H1 (cell line): Measurements from ENCODE around the gene CTDP1.

ENCODE experiments used
- ATF2 ChIP-seq: IDR thresholded peaks from 2 replicates; pipeline ENCODE4 v1.6.1; 2012; ENCODE audit warnings: low read length, inconsistent platforms
- CTCF ChIP-seq, 3 experiments: IDR thresholded peaks; 1 replicate in 2 of 3; 2 replicates in 1 of 3; pipeline versions ENCODE4 v1.5.1 to v1.6.1; 2011; ENCODE audit warnings: low read length in 3 of 3, mild to moderate bottlenecking in 3 of 3, inconsistent platforms in 2 of 3, low read depth in 1 of 3, moderate library complexity in 1 of 3; ENCODE audit not compliant: insufficient read depth in 1 of 3; ENCODE audit errors: control extremely low read depth in 1 of 3
- EP300 ChIP-seq, 2 experiments: IDR thresholded peaks; 1 replicate in 1 of 2; 2 replicates in 1 of 2; pipeline ENCODE4 v1.6.1; 2011 to 2012; ENCODE audit warnings: low read depth in 2 of 2, low read length in 2 of 2, mild to moderate bottlenecking in 2 of 2, borderline replicate concordance in 1 of 2, inconsistent platforms in 1 of 2, moderate library complexity in 1 of 2
- HDAC6 ChIP-seq: IDR thresholded peaks from one replicate; pipeline ENCODE4 v1.7.1; 2012; ENCODE audit warnings: low read depth, mild to moderate bottlenecking, inconsistent platforms, low read length, moderate library complexity
- KDM5A ChIP-seq: fragments of 200-600 bp; IDR thresholded peaks from 2 replicates; pipeline ENCODE4 v1.7.1; 2012; ENCODE audit warnings: mild to moderate bottlenecking, low read length, inconsistent platforms, mixed read lengths
- MAX ChIP-seq: IDR thresholded peaks from 2 replicates; pipeline ENCODE4 v1.6.1; 2012; ENCODE audit warnings: inconsistent platforms
- NRF1 ChIP-seq: IDR thresholded peaks from 2 replicates; pipeline ENCODE4 v1.6.1; 2011; ENCODE audit warnings: mild to moderate bottlenecking, low read depth, low read length, improper control_type of control experiment
- POLR2A ChIP-seq, 2 experiments: IDR thresholded peaks; 1 replicate in 1 of 2; 2 replicates in 1 of 2; pipeline ENCODE4 v1.6.1; 2011; ENCODE audit warnings: low read depth in 2 of 2, low read length in 2 of 2, mild to moderate bottlenecking in 2 of 2; ENCODE audit errors: control extremely low read depth in 1 of 2
- POLR2AphosphoS5 ChIP-seq: IDR thresholded peaks from 2 replicates; pipeline ENCODE4 v1.6.1; 2011; ENCODE audit warnings: low read depth, low read length
- SP1 ChIP-seq: IDR thresholded peaks from 2 replicates; pipeline ENCODE4 v1.6.1; 2011; ENCODE audit warnings: low read depth, low read length
- SUZ12 ChIP-seq: fragments of 200-600 bp; sonication (generic); IDR thresholded peaks from 2 replicates; pipeline ENCODE4 v1.6.1; 2012; ENCODE audit warnings: mild to moderate bottlenecking, inconsistent platforms, low read length, moderate library complexity, mixed read lengths
- TAF1 ChIP-seq: IDR thresholded peaks from 2 replicates; pipeline ENCODE4 v1.6.1; 2011; ENCODE audit warnings: mild to moderate bottlenecking, low read depth, low read length
- TBP ChIP-seq: IDR thresholded peaks from 2 replicates; pipeline ENCODE4 v1.6.1; 2011; ENCODE audit warnings: low read depth, low read length, improper control_type of control experiment
- TCF12 ChIP-seq: IDR thresholded peaks from 2 replicates; pipeline ENCODE4 v1.6.1; 2011; ENCODE audit warnings: low read depth, mild to moderate bottlenecking, low read length

- no peak for TF ChIP-seq POLR2A (IDR thresholded peaks at IDR 0.05; ENCODE audit: control extremely low read depth in 1 of 2, low read depth in 2 of 2, low read length in 2 of 2)
- TF ChIP-seq NRF1 = no peak
- TF ChIP-seq SP1 = no peak
- TF ChIP-seq ATF2 = no peak
- no peak for TF ChIP-seq KDM5A
- TF ChIP-seq MAX = no peak
- no peak for TF ChIP-seq CTCF (IDR thresholded peaks at IDR 0.05; ENCODE audit: control extremely low read depth in 1 of 3, insufficient read depth in 1 of 3, low read depth in 1 of 3, low read length in 3 of 3)
- no peak for TF ChIP-seq TAF1
- no peak for TF ChIP-seq HDAC6
- no peak for TF ChIP-seq SUZ12
- no peak for TF ChIP-seq EP300 (IDR thresholded peaks at IDR 0.05; ENCODE audit: borderline replicate concordance in 1 of 2, low read depth in 2 of 2, low read length in 2 of 2)
- TF ChIP-seq POLR2AphosphoS5 = no peak
- no peak for TF ChIP-seq TBP
- no peak for TF ChIP-seq TCF12
Observed at GRCh38 chr18:79680891-79681339, 1.3 kb downstream of the CTDP1 start.
